Ovary (tissue), 3 donors: ENCODE results near the gene CABP4.

Experiments used
- EP300 ChIP-seq: sonication (generic); formaldehyde crosslinking; IDR thresholded peaks from one replicate; pipeline ENCODE4 v1.6.1; 2017; ENCODE audit warnings: antibody characterized with exemption
- POLR2A ChIP-seq: fragments of 450-650 bp; IDR thresholded peaks from one replicate; pipeline ENCODE4 v1.6.1; 2017; ENCODE audit warnings: antibody characterized with exemption, mild to moderate bottlenecking, moderate library complexity
- TF ChIP-seq, protein P1 (sequence below), 3 donors: fragments of 450-650 bp in 2 of 3; fragments of 200-600 bp in 1 of 3; IDR thresholded peaks; one replicate each; pipeline versions ENCODE4 v1.5.1 to v1.8.0; 2016 to 2022; ENCODE audit warnings: antibody characterized with exemption in 3 of 3, mild to moderate bottlenecking in 1 of 3
- donor health status: DM: no; HTN: no; CAD: no.

DNA sequence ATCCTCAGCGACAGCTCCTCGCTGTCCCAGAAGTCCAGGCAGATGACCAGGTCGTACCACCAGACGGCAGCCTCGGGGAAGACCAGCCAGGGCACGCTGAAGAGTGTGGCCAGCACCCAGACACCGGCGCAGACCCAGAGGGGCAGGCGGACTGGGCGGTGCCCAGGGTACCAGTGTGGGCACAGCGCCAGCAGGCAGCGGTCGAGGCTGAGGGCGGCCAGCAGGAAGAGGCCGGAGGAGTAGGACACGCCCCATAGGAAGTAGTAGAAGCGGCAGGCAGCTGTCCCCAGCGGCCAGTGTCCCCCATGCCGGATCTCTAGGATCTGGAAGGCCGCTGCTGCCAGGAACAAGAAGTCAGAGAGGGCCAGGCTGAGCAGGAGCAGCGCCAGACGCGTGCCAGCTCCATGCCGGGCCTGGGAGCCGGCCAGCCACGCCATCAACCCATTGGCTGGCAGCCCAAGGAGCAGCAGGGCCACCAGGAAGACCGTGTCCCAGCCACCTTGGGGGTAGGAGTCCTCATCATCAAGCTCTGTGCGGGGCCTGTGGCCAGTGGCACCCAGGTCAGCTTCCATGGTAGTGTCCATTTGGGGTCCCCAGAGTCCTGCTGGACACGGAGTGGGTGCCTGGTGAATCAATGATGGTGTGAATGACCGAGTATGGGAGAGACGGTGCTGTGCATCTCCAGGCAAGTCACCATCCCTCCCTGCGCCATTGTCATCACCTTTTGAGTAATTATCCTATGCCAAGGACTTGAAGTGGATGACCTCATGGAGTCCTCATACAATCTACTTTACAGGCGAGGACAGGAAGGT is 2.8 kb upstream of the CABP4 start, which contains the start of gene GPR152:
- TF ChIP-seq, protein P1, sequence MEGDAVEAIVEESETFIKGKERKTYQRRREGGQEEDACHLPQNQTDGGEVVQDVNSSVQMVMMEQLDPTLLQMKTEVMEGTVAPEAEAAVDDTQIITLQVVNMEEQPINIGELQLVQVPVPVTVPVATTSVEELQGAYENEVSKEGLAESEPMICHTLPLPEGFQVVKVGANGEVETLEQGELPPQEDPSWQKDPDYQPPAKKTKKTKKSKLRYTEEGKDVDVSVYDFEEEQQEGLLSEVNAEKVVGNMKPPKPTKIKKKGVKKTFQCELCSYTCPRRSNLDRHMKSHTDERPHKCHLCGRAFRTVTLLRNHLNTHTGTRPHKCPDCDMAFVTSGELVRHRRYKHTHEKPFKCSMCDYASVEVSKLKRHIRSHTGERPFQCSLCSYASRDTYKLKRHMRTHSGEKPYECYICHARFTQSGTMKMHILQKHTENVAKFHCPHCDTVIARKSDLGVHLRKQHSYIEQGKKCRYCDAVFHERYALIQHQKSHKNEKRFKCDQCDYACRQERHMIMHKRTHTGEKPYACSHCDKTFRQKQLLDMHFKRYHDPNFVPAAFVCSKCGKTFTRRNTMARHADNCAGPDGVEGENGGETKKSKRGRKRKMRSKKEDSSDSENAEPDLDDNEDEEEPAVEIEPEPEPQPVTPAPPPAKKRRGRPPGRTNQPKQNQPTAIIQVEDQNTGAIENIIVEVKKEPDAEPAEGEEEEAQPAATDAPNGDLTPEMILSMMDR (IDR thresholded peaks at IDR 0.05) = no peak
- TF ChIP-seq EP300 = no peak
- TF ChIP-seq POLR2A = no peak
